ENCODE data around the gene SECTM1.

The SECTM1 gene

GRCh38 chr17:82327289-82327688 lies 6.3 kb downstream of the SECTM1 start:
- no peak for DNase-seq

GRCh38 chr17:82325286-82326180 lies 8.0 kb downstream of the SECTM1 start:
- DNase-seq, result no peak

GRCh38 chr17:82324566-82325285 lies 8.8 kb downstream of the SECTM1 start:
- no peak for DNase-seq

GRCh38 chr17:82323514-82324234 lies 9.9 kb downstream of the SECTM1 start:
- DNase-seq, result no peak

DNA sequence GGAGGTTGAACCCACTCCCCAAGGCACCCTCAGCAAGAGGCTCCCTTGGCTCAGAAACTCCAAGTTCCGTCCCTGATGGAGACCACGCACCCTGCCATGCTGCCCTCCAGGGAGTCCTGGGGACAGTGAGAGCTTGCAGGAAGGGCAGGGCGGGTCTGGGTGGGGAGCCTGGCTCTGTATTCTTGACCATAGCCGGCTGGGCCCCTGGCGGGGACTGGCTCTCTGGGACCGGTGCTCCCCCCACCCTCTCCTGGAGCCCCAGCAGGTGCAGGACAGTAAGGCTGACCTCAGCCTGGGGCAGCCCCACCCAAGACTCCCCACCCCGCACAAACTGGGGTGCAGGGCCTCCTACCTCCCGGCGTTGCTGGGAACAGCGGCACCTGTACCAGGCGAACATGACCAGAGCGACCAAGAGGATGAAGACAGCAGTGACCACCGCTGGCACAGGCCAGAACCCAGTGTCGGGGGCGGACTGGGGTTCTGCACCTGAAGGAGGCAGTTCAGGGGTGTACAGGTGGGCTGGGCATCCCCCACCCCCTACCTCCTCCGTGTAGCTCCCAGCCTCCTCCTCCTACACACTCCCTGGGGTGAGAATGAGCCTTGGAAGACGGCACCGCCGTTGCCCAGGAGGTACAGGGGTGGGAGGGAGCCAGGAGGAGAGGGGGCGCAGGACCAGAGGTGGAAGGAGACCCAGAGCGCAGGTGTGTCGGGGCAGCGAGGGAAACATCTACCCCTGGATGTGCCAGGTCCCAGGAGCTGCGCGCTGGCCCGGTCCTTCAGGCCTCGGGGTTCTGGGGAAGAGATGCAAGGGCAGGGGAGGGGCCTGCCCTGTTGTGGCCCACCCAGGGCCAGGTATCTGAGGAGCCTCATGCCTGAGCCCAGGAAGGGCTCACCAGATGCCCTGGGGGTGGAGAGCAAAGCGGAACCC lies 10.8 kb downstream of the SECTM1 start:
- no peak for DNase-seq

- no peak for DNase-seq
Measured at GRCh38 chr17:82321947-82322466, 11.6 kb downstream of the SECTM1 start.

GRCh38 chr17:82320956-82321927 lies 12.3 kb downstream of the SECTM1 start:
- DNase-seq, result no peak

DNA sequence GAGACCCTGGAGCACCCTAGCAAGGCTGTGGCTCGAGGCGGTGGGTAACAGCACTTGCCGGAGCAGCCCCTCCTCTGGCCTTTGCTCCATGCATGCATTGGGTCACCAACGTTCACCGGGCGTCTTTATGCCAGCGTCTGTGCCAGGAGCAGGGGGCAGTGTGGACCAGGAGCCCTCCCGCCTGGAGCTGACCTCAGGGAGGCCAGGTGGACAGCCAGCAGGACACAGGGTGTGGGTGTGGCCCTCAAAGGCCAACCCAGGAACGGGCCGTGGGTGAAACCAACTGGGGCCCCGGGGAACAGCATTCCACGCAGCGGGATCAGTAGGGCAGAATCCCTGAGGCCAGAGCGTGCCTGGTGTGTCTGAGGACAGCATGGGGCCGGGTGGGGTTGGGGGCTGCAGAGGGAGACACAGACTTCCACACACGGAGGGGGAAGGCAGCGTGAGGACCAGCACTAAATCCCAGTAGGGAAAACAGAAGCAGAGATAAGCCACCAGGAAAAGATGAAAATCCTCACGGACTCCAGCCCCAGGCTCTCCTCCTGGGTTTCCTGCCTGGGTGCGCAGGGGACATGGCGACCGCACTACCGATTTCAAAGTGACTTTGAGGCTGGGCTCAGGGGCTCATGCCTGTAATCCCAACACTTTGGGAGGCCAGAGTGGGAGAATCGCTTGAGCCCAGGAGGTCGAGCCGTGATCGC lies 13.3 kb downstream of the SECTM1 start:
- DNase-seq, result no peak

DNA sequence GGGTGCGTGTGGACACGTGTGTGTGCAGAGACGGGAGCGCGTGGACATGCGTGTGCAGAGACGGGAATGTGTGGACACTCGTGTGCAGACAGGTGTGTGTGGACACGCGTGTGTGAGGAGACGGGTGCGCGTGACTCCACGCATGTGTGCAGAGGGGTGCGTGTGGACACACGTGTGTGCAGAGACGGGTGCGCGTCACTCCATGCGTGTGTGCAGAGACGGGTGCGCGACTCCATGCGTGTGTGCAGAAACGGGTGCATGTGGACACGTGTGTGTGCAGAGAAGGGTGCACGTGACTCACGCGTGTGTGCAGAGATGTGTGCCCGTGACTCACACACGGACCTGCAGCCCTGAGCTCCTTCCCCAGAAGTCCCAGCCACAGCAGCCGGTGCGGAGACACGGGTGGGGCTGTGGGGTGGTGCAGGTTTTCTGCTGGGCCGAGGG lies 13.9 kb downstream of the SECTM1 start:
- DNase-seq, result no peak

GRCh38 chr17:82318772-82319606 lies 14.6 kb downstream of the SECTM1 start:
- DNase-seq, result no peak

- DNase-seq, result no peak
Measured at GRCh38 chr17:82318169-82318498, 15.4 kb downstream of the SECTM1 start.

GRCh38 chr17:82317394-82318168 lies 16.0 kb downstream of the SECTM1 start, which contains the start of gene CD7:
Gene CD7 (minus strand): TSS chr17:82317608. CDS start chr17:82317495, 113 bp downstream.
- no peak for DNase-seq

GRCh38 chr17:82316651-82317393 lies 16.7 kb downstream of the SECTM1 start:
- no peak for DNase-seq

DNA sequence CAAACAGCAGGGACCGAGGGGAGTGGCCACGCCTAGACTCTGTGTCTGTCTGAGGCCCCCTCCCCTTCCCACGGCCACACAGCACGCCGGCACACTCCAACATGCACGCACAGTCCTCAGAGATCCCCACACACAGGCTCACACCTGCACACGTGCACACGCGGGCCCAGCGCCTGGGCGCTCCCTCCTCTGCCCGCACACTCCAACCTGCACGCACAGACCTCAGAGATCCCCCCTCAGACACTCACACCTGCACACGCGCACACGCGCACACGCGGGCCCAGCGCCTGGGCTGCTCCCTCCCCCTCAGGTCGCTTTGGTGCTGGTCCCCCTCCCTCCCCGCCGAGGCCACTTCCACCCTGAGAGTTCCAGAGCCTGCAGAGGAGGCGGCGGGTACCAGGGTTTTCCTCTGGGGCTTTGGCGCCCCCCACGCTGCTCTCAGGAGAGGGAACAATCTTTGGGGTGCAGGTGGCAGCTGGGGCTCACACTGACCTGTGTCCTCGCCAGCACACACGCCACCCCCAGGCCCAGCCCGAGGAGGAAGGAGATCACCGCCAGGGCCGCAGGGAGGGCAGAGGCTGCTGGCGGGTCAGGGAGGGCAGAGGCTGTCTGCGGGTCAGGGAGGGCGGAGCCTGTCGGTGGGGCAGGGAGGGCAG lies 17.7 kb downstream of the SECTM1 start:
- no peak for DNase-seq

DNA sequence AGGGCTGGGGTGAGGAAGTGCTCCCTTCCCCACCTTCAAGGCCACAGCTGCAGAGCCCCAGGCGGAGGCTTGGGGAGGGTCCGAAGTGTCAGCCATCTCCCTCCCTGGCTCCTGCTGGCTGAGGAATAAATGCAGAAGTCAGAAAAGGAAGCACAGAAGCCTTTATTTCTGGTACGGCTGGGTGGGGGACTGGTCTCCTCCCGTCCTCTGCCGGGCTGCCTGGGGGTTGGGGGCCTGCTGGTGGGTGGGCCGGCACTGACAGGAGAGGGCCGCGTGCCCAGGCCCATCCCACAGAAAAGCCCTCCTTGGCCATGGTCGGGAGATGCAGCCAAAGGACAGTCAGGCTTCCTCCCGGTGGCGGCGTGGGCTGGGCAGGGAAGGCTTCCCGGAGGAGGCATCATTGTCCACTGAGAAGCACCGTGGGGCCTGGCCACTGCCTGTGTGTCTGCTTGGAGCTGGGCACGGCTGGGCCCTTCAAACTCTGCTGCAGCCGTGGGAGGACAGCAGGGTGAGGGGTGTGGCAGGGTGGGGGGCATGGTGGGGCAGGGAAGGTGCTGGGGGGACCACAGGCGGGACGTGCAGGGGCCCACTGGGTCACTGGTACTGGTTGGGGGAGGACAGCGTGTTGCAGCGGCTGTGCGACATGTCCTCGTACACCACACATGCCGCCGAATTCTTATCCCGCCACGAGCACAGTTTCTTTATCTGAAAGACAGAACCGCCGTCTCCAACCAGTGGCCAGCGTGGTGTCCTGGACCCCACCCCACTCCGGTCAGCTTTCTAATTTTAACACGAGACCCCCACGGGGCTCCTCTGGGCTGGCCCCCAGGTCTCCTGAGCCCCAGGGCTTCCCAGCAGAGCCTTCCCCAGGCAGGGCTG lies 18.6 kb downstream of the SECTM1 start:
- DNase-seq, result no peak
